HG02840 (cell line): ENCODE results near the gene ZNF841.
"Not testable (repeated sequence)": the region's sequence is repeated elsewhere in the genome, so short reads cannot be mapped to it uniquely, and the experiment has no call there.

Experiments used
- ATAC-seq: cut with Tn5 transposase; IDR thresholded peaks from one replicate; pipeline ENCODE4 v1.9.1; 2021; ENCODE audit warnings: mild to moderate bottlenecking, moderate library complexity, moderate number of reproducible peaks; ENCODE audit not compliant: unreplicated experiment, low FRiP score

The ZNF841 gene

DNA sequence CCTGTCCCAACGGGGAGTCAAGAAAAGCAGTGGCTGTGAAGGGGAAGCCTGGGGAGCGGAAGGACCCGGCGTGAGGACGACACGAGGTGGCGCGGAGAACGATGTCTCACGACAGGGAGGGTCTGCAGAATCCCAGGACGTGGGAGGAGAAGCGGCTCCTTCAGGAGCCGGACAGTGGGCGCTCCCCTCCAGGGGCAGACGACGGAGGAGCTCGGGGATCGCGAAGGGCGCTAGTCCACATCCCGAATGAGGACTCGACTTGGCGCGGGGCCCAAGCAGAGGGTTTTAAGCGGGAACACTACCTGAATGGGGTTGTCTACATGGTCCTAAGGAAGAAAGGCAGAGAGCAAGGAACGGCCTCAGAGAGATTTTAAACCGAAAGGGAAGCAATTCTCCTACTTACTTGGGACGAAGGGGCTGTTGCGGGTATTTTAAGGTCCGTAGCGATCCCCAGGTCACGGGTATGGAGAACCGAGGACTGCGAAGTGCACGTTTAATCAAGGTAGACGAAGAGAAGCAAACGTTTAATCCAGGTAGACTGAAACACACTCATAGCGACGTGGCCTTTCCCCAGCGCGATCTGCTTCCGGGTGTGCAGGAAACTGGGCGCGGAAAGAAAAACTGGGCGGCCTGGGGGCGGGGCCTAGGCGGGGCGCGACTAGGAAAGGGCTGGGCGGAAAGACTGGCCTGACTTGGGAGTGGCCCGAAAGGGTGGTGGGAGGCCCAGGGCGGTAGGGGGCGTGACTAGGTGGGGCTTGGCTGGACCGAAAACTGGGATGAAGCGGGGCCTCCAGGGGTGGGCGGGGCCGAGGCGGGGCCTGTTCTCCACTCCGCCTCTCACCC is at the start of gene ZNF841:
ZNF841 (minus strand) TSS at position 594 of the 843 bp plus-strand sequence. CDS start 10,964 bp downstream, outside the sequence.
- ATAC-seq = peak; percentile 93

- ATAC-seq = no peak
Measured at GRCh38 chr19:52142001-52142595, 46.5 kb upstream of the ZNF841 start.

GRCh38 chr19:52141203-52141602 is 45.6 kb upstream of the ZNF841 start:
- no peak for ATAC-seq

DNA sequence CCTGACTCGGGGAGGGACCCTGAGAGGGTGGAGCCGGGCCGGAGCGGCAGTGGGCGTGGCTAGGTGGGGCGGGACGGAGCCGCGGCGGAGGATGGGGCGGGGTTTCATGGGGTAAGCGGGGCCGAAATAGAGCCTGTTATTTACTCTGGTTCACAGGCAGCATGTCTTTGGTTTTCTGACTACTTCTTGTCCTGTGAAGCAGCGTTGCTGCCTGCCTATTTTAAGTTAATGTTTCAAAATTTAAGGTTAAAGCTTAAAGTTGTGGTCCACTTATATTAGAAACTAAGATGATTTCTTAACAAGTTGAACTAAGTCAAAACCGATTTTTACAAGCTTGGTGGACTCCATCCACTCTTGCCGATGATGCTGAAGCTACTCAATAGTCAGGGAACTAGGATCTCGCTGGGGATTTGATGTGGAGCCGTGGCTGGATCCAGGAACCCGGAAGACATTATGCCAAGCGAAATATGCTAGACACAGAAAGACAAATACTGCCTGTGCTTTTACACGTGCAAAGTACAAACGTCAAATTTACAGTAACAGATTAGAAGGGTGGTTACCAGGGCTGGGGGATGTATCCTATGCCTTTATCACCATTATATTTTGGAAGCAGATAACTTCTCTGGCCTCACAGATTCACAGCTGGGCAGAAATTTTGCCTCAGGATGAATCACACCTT is 44.6 kb upstream of the ZNF841 start:
- ATAC-seq = peak; percentile 75

DNA sequence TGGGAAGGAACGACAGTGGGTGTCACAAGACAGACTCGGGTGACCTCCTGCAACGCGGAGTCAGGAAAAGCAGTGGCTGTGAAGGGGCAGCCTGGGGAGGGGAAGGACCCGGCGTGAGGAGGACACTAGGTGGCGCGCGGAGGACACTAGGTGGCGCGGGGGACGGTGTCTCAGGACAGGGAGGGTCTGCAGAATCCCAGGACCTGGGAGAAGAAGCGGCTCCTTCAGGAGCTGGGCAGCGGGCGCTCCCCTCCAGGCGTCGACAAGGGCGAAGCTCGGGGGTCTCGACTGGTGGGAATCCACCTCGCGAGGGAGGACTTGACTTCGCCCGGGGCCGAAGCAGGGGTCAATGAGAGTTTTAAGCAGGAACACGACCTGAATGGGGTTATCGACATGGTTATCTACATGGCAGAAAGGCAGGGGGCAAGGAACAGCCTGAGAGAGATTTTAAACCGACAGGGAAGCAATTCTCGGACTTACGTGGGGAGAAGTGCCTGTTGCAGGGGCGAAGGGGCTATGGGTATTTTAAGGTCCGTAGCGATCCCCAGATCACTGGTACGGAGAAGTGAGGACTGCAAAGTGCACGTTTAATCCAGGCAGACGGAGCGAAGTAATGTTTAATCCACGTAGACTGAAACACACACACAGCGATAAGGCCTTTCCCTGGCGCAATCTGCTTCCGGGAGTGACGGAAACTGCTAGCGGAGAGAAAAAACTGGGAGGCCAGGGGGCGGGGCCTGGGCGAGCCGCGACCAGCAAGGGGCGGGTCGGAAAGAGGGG is 43.9 kb upstream of the ZNF841 start, which contains the start of gene ZNF616:
ZNF616 (minus strand) TSS at position 687 of the 780 bp plus-strand sequence. CDS start 9,426 bp downstream, outside the sequence.
- peak; percentile 61 for ATAC-seq

GRCh38 chr19:52138983-52139251 is 43.4 kb upstream of the ZNF841 start:
- ATAC-seq = no peak

GRCh38 chr19:52138278-52138982 is 42.9 kb upstream of the ZNF841 start:
- ATAC-seq = no peak

DNA sequence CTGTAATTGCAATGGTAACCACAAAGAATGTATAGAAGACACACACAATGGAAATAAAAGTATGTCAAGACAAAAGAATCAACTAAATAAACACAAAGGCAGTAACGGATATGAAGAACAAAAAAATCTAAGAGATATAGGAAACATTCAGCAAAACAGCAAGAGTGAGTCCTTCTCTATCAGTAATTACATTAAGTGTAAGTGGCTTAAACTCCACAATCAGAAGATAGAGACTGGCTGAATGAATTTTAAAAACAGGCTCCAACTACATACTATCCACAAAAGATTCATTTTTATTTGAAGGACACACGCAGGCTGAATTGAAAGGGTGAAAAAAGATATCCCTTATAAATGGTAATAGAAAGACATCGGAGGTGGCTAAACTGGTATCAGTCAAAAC is 24.7 kb upstream of the ZNF841 start:
- no peak for ATAC-seq

GRCh38 chr19:52115526-52116053 is 20.0 kb upstream of the ZNF841 start:
- ATAC-seq = no peak

GRCh38 chr19:52114691-52115090 is 19.1 kb upstream of the ZNF841 start:
- ATAC-seq = no peak

DNA sequence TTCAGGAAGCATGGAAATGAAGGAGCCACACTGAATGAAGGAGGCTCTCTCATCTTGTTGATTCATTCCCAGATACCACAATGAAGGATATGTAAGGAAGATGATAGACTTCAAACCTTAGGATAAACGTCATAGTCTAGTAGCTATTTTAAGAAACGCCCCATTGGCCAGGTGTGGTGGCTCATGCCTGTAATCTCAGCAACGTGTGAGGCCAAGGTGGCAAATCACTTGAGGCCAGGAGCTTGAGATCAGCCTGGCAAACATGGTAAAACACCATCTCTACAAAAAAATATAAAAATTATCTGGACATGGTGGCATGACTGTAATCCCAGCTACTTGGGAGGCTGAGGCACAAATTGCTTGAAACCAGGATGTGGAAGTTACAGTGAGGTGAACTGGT is 17.1 kb upstream of the ZNF841 start:
- ATAC-seq = no peak

DNA sequence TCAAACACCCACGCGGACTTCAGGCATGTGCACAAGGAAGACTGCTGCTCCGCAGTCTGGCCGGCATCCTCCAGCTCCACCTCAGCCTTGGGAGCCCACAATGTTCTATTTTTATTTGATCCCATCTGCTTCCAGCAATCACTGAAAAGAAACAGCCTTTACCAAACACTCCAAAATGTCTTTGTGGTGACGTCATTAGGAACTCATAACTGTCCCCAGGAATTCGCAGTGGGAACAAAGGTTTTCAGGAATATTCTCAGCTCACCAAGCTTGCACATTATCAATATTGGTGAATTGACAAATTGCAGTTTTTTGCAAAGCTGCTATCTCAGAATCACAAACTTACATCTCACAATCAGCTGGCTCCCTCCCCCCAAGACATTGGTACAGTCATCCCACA is 15.2 kb upstream of the ZNF841 start:
- ATAC-seq = no peak

DNA sequence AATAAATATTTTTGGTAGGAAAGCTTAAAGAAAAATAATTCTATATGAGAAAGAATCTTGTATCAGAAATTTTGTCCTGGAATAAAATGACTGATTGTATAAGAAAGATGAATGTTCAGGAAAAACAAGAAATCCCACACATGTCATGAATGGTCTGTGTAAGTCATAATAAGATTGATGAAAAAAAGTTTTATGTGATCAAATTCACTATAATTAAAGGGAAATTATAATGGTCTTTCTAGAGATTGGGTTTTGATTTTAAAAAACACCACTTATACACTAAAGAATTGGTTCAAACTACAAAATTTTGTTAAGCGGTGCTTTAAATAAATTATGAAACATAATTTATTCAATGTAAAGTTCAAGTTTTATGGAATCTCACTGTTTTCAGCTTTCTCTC is 7.2 kb upstream of the ZNF841 start:
- no peak for ATAC-seq

GRCh38 chr19:52101866-52102562 is 6.4 kb upstream of the ZNF841 start:
- ATAC-seq = no peak

DNA sequence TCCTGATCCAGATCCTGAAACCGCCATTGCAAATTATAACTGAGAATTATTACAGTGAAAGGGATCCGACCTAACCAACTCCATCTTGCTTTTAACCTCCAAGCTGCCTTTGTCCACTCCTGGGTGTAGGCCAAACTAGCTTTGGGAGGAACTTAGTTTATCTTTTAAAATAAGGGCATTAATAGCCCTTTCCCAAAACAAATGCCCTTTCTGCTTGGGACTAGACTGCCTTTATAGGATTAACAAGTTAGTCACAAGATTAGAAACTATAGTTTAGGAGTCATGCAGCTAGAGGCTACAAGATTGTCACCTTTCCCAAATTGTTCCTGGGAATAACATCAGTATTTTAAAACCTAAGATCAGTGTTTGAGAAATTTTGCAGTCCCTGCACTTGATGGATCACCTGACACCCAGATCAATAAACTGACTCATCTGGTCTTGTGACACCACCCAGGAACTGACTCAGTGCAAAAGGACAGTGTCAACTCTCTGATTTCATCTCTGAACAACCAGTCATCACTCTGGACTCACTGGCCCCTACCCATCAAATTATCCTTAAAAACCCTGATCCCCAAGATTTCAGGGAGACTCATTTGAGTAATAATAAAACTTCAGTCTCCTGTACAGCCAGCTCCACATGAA is 4.1 kb upstream of the ZNF841 start:
- ATAC-seq = no peak

- not testable (repeated sequence) for ATAC-seq
Measured at GRCh38 chr19:52096416-52096815, 851 bp upstream of the ZNF841 start.

GRCh38 chr19:52094526-52095130 is 937 bp downstream of the ZNF841 start:
- no peak for ATAC-seq

GRCh38 chr19:52086481-52086880 is 9.1 kb downstream of the ZNF841 start:
- ATAC-seq = no peak
